Measurements from ENCODE around the gene GK2.

GK2 gene

DNA sequence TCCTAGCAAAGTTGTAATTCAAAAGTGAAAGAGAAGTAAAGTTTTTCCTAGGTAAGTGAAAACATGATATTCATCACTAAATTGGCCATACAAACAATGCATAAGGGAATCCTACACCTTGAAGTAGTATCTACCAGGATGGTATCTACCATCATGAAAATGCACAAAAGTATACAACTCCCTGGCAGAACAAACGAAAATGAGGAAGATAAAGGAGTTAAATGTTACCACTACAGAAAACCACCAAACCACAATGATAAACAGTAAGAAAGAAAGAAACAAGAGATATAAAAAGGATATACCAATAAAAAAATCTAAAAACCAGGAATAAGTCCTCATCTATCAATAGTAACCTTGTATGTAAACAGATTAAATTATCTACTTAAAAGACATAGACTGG is 26.9 kb downstream of the GK2 start:
- no peak for DNase-seq

DNA sequence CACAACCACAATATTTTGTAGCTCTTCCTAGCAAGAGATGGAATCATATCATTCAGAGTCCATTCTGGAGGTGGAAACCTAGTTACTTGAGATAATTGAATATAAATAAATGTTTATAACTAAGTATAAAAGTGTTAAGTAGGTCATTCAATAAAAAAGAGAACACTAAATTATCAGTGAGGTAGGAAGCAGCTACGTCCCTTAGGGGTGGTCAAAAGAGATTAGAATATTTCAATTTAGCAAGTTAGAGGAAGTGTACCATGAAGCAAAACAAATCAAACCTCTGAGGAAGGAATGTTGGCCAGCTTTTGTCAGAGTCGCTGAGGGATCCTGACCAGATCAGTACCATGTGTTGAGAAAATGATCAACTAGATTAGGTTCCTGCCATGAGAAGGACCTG is 38.0 kb downstream of the GK2 start:
- DNase-seq = no peak

DNA sequence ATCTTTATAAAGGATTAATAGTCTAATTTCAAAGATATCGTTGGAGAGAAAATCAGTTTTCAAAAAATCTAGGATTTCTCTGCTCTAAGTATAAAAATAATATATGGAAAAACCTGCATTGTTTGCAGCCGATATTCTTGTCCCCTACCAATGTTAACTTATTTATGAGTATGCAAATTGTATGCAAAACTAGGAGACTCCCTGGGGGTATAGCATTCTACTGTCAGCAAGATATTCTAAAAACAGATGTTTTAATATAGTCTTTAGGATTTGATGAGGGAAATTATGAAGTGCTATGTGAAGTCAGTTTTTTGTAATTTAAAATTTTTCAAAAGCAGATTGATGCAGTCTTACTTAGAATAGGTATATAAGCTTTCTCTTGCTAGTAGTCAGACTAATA is 40.9 kb downstream of the GK2 start:
- DNase-seq = no peak

DNA sequence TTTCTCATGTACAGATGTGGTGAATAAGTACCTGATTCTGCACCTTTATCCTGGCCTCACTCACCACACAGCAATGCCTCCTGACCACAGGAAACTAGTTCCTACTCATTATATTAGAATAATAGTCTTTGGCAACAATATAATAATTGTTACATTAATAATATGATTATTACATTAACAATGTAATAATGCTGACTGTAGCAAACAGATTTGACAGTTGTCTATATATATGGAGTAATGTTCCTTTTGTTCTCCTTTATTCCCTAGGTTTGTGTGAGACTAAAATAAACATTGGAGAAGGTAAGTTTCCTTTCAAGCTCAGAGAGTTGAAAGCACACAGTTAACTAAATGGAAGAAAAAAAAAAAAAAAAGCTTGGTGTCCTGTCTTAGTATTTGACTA is 41.6 kb downstream of the GK2 start:
- DNase-seq = no peak

DNA sequence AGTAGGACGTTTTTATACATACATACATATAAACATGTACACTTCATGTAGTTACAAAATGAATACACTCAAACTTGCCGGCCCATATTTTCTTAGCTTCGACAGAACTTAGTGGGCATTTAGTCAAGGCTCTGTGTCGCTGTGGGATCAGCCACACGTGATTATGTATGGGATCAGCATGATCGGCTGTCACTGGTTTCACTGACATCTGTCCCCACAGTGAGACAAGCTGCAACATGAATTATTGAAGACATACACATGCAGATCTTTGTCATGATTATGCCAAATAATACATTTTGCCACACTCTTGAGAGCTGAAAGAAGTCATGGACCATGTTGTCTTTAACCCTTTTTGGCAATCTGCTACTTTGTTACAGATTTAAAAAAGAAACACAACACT is 44.0 kb downstream of the GK2 start:
- DNase-seq = no peak

DNA sequence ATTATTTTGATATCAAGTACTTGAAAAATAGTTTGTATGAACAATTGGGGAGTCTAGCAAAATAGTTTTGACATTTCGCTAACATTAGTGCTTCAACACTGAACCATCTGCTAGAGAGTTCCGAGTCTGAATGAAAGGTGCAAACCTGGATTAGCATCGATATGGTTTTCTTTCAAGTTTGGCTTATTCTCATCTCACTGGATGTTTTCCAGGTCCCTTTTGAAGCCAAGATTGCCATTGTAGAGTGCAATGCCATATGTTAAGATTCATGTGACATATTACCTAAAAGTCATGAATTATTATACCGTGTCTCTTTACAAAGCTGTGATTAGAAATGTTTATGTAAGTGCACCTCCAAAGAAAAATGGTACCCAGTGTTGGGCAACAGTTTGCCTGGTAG is 45.4 kb downstream of the GK2 start:
- DNase-seq = no peak

DNA sequence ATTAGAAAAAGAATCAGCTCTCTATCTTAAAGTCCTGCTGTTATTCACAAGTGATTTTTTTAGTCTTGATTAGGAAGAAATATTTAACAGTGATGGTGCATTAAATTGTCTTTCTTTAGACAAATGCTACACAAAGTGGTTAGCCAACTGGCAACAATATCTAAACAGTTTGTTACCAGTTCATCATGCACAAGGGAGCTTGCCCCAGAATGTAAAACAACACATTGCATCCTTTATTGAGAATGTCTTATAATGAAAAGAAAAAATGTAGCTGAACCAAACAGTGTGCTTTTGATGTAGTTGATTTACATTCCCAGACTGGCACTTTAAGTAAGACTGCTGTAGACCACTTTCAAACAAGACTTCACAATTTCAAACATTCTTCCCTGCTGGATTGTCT is 48.0 kb downstream of the GK2 start:
- DNase-seq = no peak

DNA sequence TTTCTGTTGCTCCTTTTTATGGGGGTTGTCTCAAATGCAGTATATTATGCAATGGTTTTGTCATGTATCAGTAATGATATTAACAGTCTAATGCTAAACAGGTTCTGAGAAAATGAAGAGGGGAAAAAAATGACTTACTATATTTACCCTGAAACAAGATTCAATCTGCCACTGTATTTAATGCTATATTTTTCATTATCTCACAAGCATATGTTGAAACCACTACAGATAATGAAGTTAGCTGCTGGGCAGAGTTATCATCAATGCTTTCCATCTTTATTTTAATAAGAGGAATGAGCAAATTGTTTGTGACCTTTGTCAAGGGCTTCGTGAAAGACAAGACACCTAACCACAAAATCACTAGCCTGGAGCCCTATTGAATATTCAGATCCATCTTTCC is 49.6 kb downstream of the GK2 start:
- DNase-seq = no peak

DNA sequence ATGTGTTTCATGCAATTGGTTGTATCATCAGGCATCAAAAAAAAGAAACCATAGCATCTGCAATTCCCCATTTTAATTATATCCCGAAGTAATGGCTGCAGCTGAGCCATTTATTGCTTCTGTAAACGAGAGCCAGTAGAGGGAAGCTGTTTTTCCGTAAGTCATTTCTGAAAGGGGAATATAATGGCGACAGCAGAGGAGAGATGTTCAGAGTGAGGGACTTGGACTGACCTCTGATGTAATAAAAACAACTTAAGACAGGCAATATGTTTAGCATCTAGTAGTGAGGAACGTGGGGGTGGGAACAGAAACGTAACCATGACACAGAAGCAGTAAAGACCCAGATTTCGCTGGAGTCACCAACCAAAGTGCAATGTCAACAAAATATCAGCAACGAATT is 50.7 kb downstream of the GK2 start:
- DNase-seq = peak in 1 of 2 experiments; percentile 3
